CD4-positive, alpha-beta memory T cell (primary cell): ENCODE results near the gene GRAMD2A. TPM values are rescaled to one million over a fixed set of nuclear protein-coding genes. Genes with fewer than 3 reads are reported as not detected.

ENCODE experiments used
- CTCF ChIA-PET: fragments of 350-600 bp; sonication (Branson Sonifier 250); formaldehyde crosslinking; loops from one replicate; lab custom pipeline; 2021; ENCODE audit warnings: inconsistent platforms; ENCODE audit not compliant: partially characterized antibody; lab: Charles Lee
- POLR2A ChIA-PET: fragments of 350-600 bp; sonication (Branson Sonifier 250); formaldehyde crosslinking; loops from one replicate; lab custom pipeline; 2021; ENCODE audit not compliant: partially characterized antibody; lab: Charles Lee
- DNase-seq, 5 donors: peaks; one replicate each; pipeline versions ENCODE4 v3.0.0 to v3.0.0-alpha.2; 2020 to 2022; ENCODE audit warnings: mixed read lengths in 1 of 5
- H3K27ac ChIP-seq: one replicate; pipeline ENCODE4 v1.7.0; 2013; ENCODE audit warnings: low read depth, low read length
- H3K27me3 ChIP-seq: 2 replicates; pipeline ENCODE4 v1.7.0; 2013; ENCODE audit warnings: mild to moderate bottlenecking, low read length, moderate library complexity; ENCODE audit not compliant: insufficient read depth
- H3K36me3 ChIP-seq: 2 replicates; pipeline ENCODE4 v1.7.0; 2013; ENCODE audit warnings: mild to moderate bottlenecking, low read length, moderate library complexity; ENCODE audit not compliant: insufficient read depth
- H3K4me1 ChIP-seq: 2 replicates; pipeline ENCODE4 v1.7.0; 2013; ENCODE audit warnings: mild to moderate bottlenecking, low read length, moderate library complexity; ENCODE audit not compliant: insufficient read depth
- H3K4me3 ChIP-seq, 2 donors: one replicate each; pipeline ENCODE4 v1.7.0; 2013; ENCODE audit warnings: low read length in 2 of 2, mild to moderate bottlenecking in 1 of 2
- H3K9me3 ChIP-seq, 2 donors: one replicate each; pipeline ENCODE4 v1.7.0; 2013; ENCODE audit warnings: low read length in 2 of 2, control low read depth in 1 of 2; ENCODE audit not compliant: control insufficient read depth in 1 of 2
- H3K27ac Mint-ChIP-seq, 7 donors: one replicate each; pipeline ENCODE4 v1.8.0; 2020 to 2021; ENCODE audit warnings: mixed read lengths in 7 of 7, mild to moderate bottlenecking in 6 of 7, inconsistent platforms in 3 of 7, moderate library complexity in 3 of 7
- H3K27me3 Mint-ChIP-seq, 2 donors: one replicate each; pipeline ENCODE4 v1.8.0; 2020 to 2021; ENCODE audit warnings: mixed read lengths in 2 of 2
- H3K36me3 Mint-ChIP-seq, 2 donors: one replicate each; pipeline ENCODE4 v1.8.0; 2020 to 2021; ENCODE audit warnings: mixed read lengths in 2 of 2, inconsistent platforms in 1 of 2, mild to moderate bottlenecking in 1 of 2
- H3K4me1 Mint-ChIP-seq, 4 donors: one replicate each; pipeline ENCODE4 v1.8.0; 2020 to 2021; ENCODE audit warnings: mixed read lengths in 4 of 4, mild to moderate bottlenecking in 1 of 4
- H3K4me3 Mint-ChIP-seq, 8 donors: one replicate each; pipeline ENCODE4 v1.8.0; 2020 to 2021; ENCODE audit warnings: mixed read lengths in 8 of 8, mild to moderate bottlenecking in 7 of 8, moderate library complexity in 6 of 8, inconsistent platforms in 3 of 8
- H3K9me3 Mint-ChIP-seq, 8 donors: one replicate each; pipeline ENCODE4 v1.8.0; 2020 to 2021; ENCODE audit warnings: mixed read lengths in 8 of 8, mild to moderate bottlenecking in 5 of 8, inconsistent platforms in 3 of 8, moderate library complexity in 1 of 8
- intact Hi-C: fragments of 100-400 bp; cut with micrococcal nuclease; formaldehyde crosslinking; loops from one replicate; pipeline ENCODE4 v1.15.1; 2023
- polyA plus RNA-seq, 2 donors: library from polyadenylated mRNA; unstranded; fragments of 300-500 nt; fragmentation: Illumina TruSeq; gene quantifications; one replicate each; pipeline ENCODE4 v1.2.3, GENCODE V29; 2021
- total RNA-seq, 2 experiments: library from RNA; stranded (reverse); gene quantifications; one replicate each; pipeline ENCODE4 v1.2.3, GENCODE V29; 2021

Gene GRAMD2A
- total and polyA plus RNA-seq, 4 experiments from 2014 or later: not detected

DNA sequence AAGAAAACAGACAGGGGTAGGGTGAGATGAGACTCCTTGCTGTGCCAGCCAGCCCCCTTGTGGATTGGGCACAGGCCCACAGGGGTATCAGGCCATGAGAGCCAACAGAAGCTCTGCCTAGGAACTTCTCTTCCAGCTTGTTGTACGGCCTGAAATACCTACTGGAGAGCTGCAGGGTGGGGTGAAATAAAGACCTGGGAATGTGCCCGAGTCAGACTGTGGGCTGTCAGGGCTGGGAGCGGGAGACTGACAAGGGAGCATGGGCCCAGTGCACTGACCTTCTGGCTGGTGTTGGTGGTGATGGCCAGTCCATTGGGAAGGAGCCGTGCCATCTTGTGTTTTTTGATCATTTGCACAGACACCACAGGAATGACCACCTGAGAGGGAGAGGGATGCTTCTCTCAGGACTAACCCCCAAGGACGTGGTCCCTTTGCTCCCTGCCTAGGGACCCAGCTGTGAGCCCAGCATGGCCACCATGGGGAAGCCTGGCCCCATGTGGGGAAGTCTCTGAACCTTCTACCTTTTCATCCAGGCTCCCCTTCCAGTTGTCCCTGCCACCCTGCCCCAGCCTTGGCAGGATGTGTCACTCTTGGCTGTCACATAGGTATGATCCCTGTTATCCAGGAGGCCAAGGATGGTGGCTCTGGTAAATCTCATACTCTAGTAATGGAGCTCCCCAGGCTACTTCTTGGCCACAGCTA, 30.7 kb downstream of the GRAMD2A start:
- H3K4me1 ChIP-seq: peaks cover 7% of the 10 kb centered on the region
- H3K4me3 ChIP-seq: no peak overlapping the region
- POLR2A ChIA-PET: no interaction called here
- H3K36me3 ChIP-seq: no peaks in the 10 kb centered on the region
- Mint-ChIP-seq H3K9me3 (no peaks in the 10 kb centered on the region), H3K36me3 (no peaks in the 10 kb centered on the region), H3K27me3 (peaks cover 0 to 2% of the 10 kb centered on the region in 2 donors), H3K4me1 (peaks cover 0 to 2% (median 0%) of the 10 kb centered on the region in 4 donors), H3K4me3 (no peak overlapping the region), H3K27ac (peak overlapping the region in 1 of 7 donors; percentile 36)
- no peak for DNase-seq
- no peak overlapping the region for H3K27ac ChIP-seq
- intact Hi-C loops: no loop called here
- CTCF ChIA-PET: interaction anchor here (1.9 to 2.7 kb wide), 2 partner anchors 10 to 11 kb away, joined by 7 to 8 read pairs; no protein-coding TSS in a partner anchor
- H3K9me3 ChIP-seq: no peaks in the 10 kb centered on the region
- H3K27me3 ChIP-seq: no peaks in the 10 kb centered on the region

DNA sequence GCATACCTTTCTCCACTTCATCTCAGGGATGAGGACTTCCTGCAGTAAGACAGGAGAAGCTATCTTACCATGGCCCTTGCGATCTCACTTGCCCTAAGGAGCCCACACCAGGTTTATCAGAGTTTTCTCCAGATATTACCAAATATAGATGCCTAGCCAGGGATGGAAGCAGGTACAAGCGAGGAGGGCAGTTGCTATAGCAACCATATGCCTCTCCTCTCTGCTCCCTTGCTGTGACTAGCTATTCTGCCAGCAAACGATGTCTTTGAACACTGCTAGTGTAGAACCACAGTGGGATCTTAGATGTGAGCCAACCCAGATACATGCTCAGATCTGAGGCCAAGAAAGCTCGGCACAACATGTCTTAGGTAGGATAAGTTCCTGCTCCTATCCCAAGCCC, 33.9 kb downstream of the GRAMD2A start:
- Mint-ChIP-seq H3K9me3 (no peaks in the 10 kb centered on the region), H3K4me3 (no peak overlapping the region)
- POLR2A ChIA-PET: no interaction called here

DNA sequence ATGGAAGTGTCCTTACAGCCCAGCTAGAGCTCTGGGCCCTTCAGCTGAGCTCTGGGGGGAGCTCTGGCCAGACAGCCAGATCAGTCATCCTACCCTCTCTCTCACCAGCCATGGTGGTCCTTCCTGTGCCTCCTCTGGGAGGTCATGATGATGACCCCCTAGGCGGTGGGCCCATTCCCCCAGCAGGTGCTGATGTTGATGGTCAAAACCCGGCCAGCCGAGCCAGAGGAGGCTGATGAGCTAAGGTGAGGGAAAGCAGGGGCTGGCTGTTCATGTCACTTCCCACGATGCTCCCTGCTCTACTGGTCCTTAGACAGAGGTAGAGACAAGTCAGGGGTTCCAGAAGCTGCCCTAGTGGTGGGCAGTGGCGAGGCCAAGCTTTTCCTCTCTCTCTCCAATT, 35.0 kb downstream of the GRAMD2A start:
- CTCF ChIA-PET: interaction anchor here (1.3 kb wide), 1 partner anchor 11 kb away, joined by 3 read pairs; no protein-coding TSS in a partner anchor
- intact Hi-C loops: no loop called here
- Histone ChIP-seq H3K27ac (no peak overlapping the region), H3K4me1 (no peaks in the 10 kb centered on the region), H3K27me3 (no peaks in the 10 kb centered on the region), H3K9me3 (no peaks in the 10 kb centered on the region), H3K4me3 (no peak overlapping the region), H3K36me3 (no peaks in the 10 kb centered on the region)
- H3K36me3 Mint-ChIP-seq: no peaks in the 10 kb centered on the region
- POLR2A ChIA-PET: no interaction called here
- H3K9me3 Mint-ChIP-seq: no peaks in the 10 kb centered on the region
- H3K27ac Mint-ChIP-seq: no peak overlapping the region
- no peak overlapping the region for H3K4me3 Mint-ChIP-seq
- no peaks in the 10 kb centered on the region for H3K4me1 Mint-ChIP-seq
- peaks cover 0 to 2% of the 10 kb centered on the region in 2 donors for H3K27me3 Mint-ChIP-seq
- no peak for DNase-seq

More for the DNA sequence above, 33.9 kb downstream of the GRAMD2A start:
- H3K36me3 Mint-ChIP-seq: no peaks in the 10 kb centered on the region
- H3K4me3 ChIP-seq: no peak overlapping the region
- no peaks in the 10 kb centered on the region for H3K9me3 ChIP-seq
- peaks cover 2% of the 10 kb centered on the region in 2 donors for H3K27me3 Mint-ChIP-seq
- peaks cover 7% of the 10 kb centered on the region for H3K4me1 ChIP-seq
- CTCF ChIA-PET: interaction anchor here (0.8 kb wide), 1 partner anchor 420 kb away, joined by 4 read pairs; no protein-coding TSS in a partner anchor
- no peaks in the 10 kb centered on the region for H3K27me3 ChIP-seq
- no peak for DNase-seq
- H3K36me3 ChIP-seq: no peaks in the 10 kb centered on the region
- H3K4me1 Mint-ChIP-seq: peaks cover 0 to 2% (median 0%) of the 10 kb centered on the region in 4 donors
- no peak overlapping the region for H3K27ac ChIP-seq
- no peak overlapping the region for H3K27ac Mint-ChIP-seq
- intact Hi-C loops: no loop called here

DNA sequence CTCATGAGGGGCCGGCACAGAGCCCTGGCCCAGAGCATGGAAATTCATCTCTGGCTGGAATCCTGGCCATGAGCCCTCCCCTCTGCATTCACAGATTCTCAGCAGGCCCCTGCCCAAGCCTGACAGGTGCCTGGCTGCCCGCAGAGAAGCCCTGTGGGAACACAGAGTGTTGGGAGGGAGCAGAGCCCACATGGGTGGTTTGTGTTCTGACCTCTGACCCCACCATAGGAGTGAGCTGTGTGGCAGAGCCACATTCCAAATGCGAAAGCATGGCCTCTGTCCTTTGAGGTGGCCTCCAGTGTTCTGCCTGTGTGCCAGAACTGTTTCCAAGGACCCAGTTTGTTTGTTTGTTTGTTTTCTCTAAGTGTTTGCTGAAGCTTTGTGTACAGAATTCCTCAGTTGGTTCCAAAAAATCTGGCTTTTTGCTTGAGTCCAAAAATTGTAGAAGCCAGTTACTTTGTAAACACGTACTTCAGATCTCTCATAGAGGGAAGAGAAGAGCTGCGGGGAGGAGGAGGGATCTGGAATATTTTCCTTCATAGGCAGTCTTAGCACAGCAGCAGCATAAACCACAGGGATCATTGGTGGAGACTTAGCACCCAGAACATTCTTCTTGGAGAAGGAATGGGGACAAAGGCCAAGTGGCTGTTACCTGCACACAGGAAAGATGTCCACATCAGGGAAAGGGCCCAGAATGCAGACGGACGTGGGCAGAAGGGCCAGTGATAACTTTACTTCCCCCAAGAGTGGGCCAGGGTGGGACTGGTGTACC, 36.0 kb downstream of the GRAMD2A start:
- no peak for DNase-seq
- Mint-ChIP-seq H3K27ac (no peak overlapping the region), H3K36me3 (no peaks in the 10 kb centered on the region), H3K4me3 (no peak overlapping the region), H3K4me1 (no peaks in the 10 kb centered on the region), H3K9me3 (no peaks in the 10 kb centered on the region), H3K27me3 (peaks cover 0 to 2% of the 10 kb centered on the region in 2 donors)
- Histone ChIP-seq H3K27ac (no peak overlapping the region), H3K9me3 (no peaks in the 10 kb centered on the region), H3K36me3 (no peaks in the 10 kb centered on the region), H3K4me1 (no peaks in the 10 kb centered on the region), H3K4me3 (no peak overlapping the region), H3K27me3 (no peaks in the 10 kb centered on the region)
- intact Hi-C loops: no loop called here
- ChIA-PET CTCF (interaction anchor here (1.3 kb wide), 1 partner anchor 9 kb away, joined by 3 read pairs; no protein-coding TSS in a partner anchor), POLR2A (no interaction called here)

DNA sequence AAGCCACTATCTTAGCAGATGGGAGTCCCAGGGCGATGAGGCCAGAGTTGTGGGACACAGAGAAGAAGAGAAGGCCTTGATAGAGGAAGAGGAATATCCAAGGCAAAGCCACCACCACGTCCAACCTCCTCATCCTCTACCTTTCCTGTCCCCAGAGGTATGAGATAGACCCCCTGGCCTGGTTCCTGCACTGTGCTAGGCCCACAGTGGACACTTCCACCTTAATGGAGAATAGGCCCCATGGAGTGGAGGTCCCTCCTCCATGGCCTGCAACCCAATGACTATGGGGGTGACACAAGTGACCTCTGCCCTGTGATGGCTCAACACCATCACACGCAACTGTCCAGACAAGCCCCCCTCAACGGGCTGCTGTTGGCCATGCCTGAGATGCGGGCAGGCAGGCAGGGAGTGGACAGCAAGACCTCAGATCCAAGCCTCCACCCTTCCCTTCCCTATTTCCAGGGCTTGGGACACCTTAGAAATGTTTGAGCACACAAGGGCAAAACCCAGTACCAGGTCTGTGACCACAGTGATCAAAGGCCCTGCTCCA, 36.8 kb downstream of the GRAMD2A start:
- H3K9me3 Mint-ChIP-seq: no peaks in the 10 kb centered on the region
- H3K4me1 Mint-ChIP-seq: no peaks in the 10 kb centered on the region
- no peaks in the 10 kb centered on the region for H3K4me1 ChIP-seq
- peaks cover 0 to 2% of the 10 kb centered on the region in 2 donors for H3K27me3 Mint-ChIP-seq
- no peak for DNase-seq
- H3K4me3 ChIP-seq: no peak overlapping the region
- H3K27ac Mint-ChIP-seq: no peak overlapping the region
- H3K27me3 ChIP-seq: no peaks in the 10 kb centered on the region
- intact Hi-C loops: no loop called here
- H3K4me3 Mint-ChIP-seq: no peak overlapping the region
- ChIA-PET POLR2A (no interaction called here), CTCF (no interaction called here)
- no peak overlapping the region for H3K27ac ChIP-seq
- H3K36me3 Mint-ChIP-seq: no peaks in the 10 kb centered on the region
- H3K9me3 ChIP-seq: no peaks in the 10 kb centered on the region
- no peaks in the 10 kb centered on the region for H3K36me3 ChIP-seq

DNA sequence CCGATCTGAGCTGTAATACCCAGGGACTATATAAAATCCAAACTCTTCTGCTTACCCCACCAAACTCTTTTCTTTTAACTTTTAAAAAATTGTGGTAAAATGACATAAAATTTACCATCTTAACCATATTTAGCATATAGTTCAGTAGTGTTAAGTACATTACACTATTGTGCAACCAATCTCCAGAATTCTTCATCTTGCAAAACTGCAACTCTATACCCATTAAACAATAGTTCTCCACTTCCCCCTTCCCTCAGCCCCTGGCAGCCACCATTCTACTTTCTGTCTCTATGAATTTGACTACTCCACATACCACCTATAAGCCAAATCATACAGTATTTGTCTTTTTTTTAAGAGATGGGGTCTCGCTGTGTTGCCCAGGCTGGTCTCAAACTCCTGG, 40.7 kb downstream of the GRAMD2A start:
- Mint-ChIP-seq H3K27me3 (peaks cover 0 to 2% of the 10 kb centered on the region in 2 donors), H3K4me3 (peak overlapping the region in 1 of 8 donors; percentile 10), H3K27ac (no peak overlapping the region), H3K4me1 (peaks cover 0 to 1% (median 0%) of the 10 kb centered on the region in 4 donors), H3K9me3 (no peaks in the 10 kb centered on the region), H3K36me3 (no peaks in the 10 kb centered on the region)
- no peaks in the 10 kb centered on the region for H3K27me3 ChIP-seq
- CTCF ChIA-PET: interaction anchor here (0.9 to 3.1 kb wide), 15 partner anchors 9 to 769 kb away, joined by 3 to 87 read pairs (median 7); no protein-coding TSS in a partner anchor
- POLR2A ChIA-PET: no interaction called here
- intact Hi-C loops: loop anchor here (1.0 to 5.0 kb wide), 3 partner anchors 377 to 770 kb away; no protein-coding TSS in a partner anchor
- DNase-seq: no peak
- H3K4me1 ChIP-seq: no peaks in the 10 kb centered on the region
- no peaks in the 10 kb centered on the region for H3K9me3 ChIP-seq
- H3K27ac ChIP-seq: no peak overlapping the region
- H3K4me3 ChIP-seq: no peak overlapping the region
- H3K36me3 ChIP-seq: no peaks in the 10 kb centered on the region
